ENCODE measurements around the gene OR52K2.
"Not testable (repeated sequence)": the region's sequence is repeated elsewhere in the genome, so short reads cannot be mapped to it uniquely, and the experiment has no call there.

Gene OR52K2

GRCh38 chr11:4448995-4449394, at the start of gene OR52K2:
Gene OR52K2 (plus strand): TSS chr11:4449295. CDS start chr11:4449340, 45 bp downstream.
- no peak within 1 kb of the TSS for H3K27ac Mint-ChIP-seq
- peaks cover under 1% of the 10 kb centered on the region for H3K36me3 Mint-ChIP-seq
- H3K27me3 Mint-ChIP-seq: no peaks in the 10 kb centered on the region
- H3K4me1 Mint-ChIP-seq: no peaks in the 10 kb centered on the region
- no peaks in the 10 kb centered on the region for H3K9me3 Mint-ChIP-seq
- H3K4me3 Mint-ChIP-seq: no peak within 1 kb of the TSS

- not testable (repeated sequence) for H3K4me1 Mint-ChIP-seq, H3K36me3 Mint-ChIP-seq, H3K9me3 Mint-ChIP-seq, H3K27ac Mint-ChIP-seq, H3K4me3 Mint-ChIP-seq, H3K27me3 Mint-ChIP-seq
These were observed 42.9 kb upstream of the OR52K2 start for GRCh38 chr11:4406206-4406605.

GRCh38 chr11:4416306-4416705, 32.8 kb upstream of the OR52K2 start:
- Mint-ChIP-seq H3K9me3 (no peaks in the 10 kb centered on the region), H3K27ac (no peak overlapping the region), H3K27me3 (no peaks in the 10 kb centered on the region), H3K4me3 (no peak overlapping the region), H3K36me3 (no peaks in the 10 kb centered on the region), H3K4me1 (no peaks in the 10 kb centered on the region)

DNA sequence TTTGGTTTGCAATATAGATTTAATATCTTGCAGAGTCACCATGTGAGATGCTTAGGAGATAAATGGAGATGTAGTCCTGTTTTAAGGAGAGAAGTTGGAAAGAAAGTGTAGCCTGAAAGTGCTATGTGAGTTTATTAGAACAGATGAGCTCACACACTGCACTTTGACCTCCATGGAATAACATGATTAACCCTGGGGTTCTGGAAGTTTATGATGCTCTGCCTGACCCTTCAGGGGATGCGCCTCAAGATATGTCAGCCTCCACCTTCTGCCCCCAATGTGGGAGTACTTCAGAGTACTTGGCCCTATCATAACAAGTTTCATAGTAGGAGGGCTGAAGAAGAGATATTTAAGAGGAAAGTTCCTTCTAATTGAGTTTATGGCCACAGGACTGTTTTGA, 32.3 kb upstream of the OR52K2 start:
- Mint-ChIP-seq H3K36me3 (no peaks in the 10 kb centered on the region), H3K4me3 (no peak overlapping the region)

DNA sequence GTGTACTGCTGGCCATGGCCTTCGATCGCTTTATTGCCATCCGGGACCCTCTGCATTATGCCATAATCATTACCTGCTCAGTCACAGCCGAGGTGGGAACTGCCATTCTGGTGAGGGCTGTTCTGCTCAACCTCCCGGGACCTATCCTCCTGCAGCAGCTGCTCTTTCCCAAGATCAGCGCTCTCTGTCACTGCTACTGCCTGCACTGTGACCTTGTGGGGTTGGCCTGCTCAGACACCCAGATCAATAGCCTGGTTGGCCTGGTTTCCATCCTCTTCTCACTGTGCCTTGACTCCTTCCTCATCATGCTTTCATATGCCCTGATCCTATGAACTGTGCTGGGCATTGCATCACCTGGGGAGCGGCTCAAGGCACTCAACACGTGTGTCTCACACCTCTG, 30.7 kb upstream of the OR52K2 start:
- Mint-ChIP-seq H3K36me3 (peaks cover under 1% of the 10 kb centered on the region), H3K4me3 (no peak overlapping the region), H3K4me1 (no peaks in the 10 kb centered on the region), H3K27ac (no peak overlapping the region), H3K27me3 (no peaks in the 10 kb centered on the region), H3K9me3 (peaks cover under 1% of the 10 kb centered on the region)

More for the DNA sequence above, 32.3 kb upstream of the OR52K2 start:
- Mint-ChIP-seq H3K4me1 (no peaks in the 10 kb centered on the region), H3K27ac (no peak overlapping the region), H3K27me3 (no peaks in the 10 kb centered on the region), H3K9me3 (no peaks in the 10 kb centered on the region)

DNA sequence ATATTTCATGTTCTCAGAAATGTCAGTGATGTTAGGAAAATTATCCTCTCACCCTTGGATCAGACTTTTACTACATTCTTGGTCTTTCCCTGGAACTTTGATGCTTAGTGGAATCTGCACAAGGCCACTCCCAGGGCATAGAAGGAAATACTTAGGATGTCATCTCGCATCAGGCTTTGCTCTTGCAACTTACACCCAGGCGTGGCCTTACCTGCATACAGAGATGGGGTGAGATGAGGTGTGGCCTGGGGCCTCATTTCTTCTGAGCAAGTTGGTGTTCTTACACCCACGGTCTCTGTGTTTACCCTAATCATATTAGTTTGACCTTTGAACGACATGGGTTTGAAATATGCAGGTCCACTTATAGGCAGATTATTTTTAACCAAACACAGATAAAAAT, 19.0 kb upstream of the OR52K2 start:
- H3K4me3 Mint-ChIP-seq: no peak overlapping the region
- H3K27me3 Mint-ChIP-seq: peaks cover 2% of the 10 kb centered on the region
- H3K27ac Mint-ChIP-seq: no peak overlapping the region
- H3K9me3 Mint-ChIP-seq: no peaks in the 10 kb centered on the region
- no peaks in the 10 kb centered on the region for H3K36me3 Mint-ChIP-seq
- no peaks in the 10 kb centered on the region for H3K4me1 Mint-ChIP-seq

DNA sequence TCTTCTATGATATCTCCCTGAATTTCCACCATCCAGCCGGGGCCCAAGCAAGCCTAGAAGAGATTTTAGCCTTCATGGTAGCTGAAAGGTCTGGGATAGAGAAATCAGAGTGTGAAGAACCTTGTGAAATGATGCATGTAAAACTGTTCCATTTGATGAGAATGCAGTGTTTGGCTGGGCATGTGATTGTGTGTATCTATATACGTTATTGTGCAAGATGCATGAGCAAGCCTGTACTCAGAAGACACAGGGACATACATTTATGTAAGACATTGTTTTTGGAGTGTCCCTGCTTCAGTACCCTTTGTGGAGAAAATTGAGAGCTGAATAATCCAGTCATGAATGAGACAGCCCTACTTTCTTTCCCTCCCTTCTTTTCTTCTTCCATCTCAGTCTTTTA, 15.2 kb upstream of the OR52K2 start:
- no peaks in the 10 kb centered on the region for H3K36me3 Mint-ChIP-seq
- no peak overlapping the region for H3K4me3 Mint-ChIP-seq
- H3K27ac Mint-ChIP-seq: no peak overlapping the region
- peaks cover 7% of the 10 kb centered on the region for H3K27me3 Mint-ChIP-seq
- no peaks in the 10 kb centered on the region for H3K4me1 Mint-ChIP-seq
- H3K9me3 Mint-ChIP-seq: no peaks in the 10 kb centered on the region

DNA sequence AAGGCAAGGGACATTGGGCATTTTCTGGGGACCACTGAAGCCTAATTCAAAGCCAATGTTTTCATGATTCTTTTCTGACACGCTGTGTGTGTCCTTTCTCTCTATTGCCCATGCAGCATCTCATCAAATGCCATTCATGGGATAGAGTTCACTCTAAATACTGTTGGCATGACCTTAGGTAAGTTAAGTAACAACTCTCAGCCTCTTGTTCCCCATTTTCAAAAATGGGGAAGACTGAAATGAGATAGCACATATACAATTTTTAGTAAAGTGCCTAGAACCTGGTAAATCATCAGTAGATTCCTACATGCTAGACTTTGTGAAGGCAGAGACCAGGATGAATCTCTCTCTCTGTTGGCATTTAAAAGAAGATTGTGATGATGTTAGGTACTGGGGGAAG, 12.7 kb upstream of the OR52K2 start:
- H3K4me1 Mint-ChIP-seq: no peaks in the 10 kb centered on the region
- peaks cover 7% of the 10 kb centered on the region for H3K27me3 Mint-ChIP-seq
- no peaks in the 10 kb centered on the region for H3K36me3 Mint-ChIP-seq
- no peak overlapping the region for H3K4me3 Mint-ChIP-seq
- no peaks in the 10 kb centered on the region for H3K9me3 Mint-ChIP-seq
- no peak overlapping the region for H3K27ac Mint-ChIP-seq

DNA sequence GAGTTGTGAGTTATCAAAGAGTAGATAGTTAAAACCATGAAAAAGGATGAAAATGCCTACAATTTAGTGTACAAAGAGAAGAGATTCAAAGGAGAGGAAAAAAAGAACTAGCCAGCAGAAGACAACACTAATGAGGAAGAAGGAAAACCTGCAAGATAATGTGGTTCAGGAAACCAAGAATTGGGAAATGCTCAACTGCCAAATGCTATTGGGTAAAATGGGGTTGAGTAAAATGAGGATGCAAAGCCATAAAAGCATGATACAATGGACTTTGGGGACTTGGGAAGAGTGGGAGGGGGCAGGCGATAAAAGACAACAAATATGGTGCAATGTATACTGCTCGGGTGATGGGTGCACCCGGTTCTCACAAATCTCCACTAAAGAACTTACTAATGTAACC, 7.6 kb upstream of the OR52K2 start:
- H3K27me3 Mint-ChIP-seq: peaks cover 5% of the 10 kb centered on the region
- no peak overlapping the region for H3K4me3 Mint-ChIP-seq
- no peak overlapping the region for H3K27ac Mint-ChIP-seq
- no peaks in the 10 kb centered on the region for H3K4me1 Mint-ChIP-seq
- no peaks in the 10 kb centered on the region for H3K9me3 Mint-ChIP-seq
- no peaks in the 10 kb centered on the region for H3K36me3 Mint-ChIP-seq

DNA sequence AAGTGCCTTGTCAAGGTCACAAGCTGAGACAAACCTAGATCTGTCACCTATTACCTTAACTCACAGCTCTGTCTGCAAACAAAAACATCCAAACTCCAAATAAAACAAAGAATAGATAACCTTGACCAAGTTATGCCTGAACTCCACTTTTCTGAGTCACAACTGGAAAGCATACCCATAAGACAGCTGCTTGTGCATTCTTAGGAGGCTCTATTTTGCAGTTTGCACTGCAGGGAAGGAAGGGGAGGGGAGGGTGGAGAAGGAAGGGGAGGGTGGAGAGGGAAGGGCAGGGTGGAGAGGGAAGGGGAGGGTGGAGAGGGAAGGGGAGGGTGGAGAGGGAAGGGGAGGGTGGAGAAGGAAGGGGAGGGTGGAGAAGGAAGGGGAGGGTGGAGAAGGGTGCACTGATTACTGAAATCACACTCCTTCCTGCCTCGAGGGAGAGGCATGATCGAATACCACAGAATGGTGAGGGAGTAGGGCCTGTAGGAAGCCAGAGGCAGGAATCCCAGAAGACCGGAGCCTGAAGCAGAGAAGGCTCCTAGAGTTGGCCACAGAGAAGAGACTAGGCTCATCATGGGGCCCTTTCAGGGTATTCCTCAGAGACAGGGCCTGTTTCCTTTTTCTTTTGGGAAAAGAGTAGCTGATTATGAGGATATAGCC, 5.7 kb upstream of the OR52K2 start:
- Mint-ChIP-seq H3K9me3 (no peaks in the 10 kb centered on the region), H3K4me1 (no peaks in the 10 kb centered on the region), H3K27me3 (peaks cover 2% of the 10 kb centered on the region), H3K27ac (no peak overlapping the region), H3K36me3 (no peaks in the 10 kb centered on the region), H3K4me3 (no peak overlapping the region)

- Mint-ChIP-seq H3K9me3 (no peaks in the 10 kb centered on the region), H3K4me1 (no peaks in the 10 kb centered on the region), H3K36me3 (peaks cover 3% of the 10 kb centered on the region), H3K27ac (no peak overlapping the region), H3K27me3 (peaks cover 5% of the 10 kb centered on the region), H3K4me3 (no peak overlapping the region)
These were observed 4.0 kb downstream of the OR52K2 start for GRCh38 chr11:4453118-4453517.

- Mint-ChIP-seq H3K36me3 (peaks cover 3% of the 10 kb centered on the region), H3K4me1 (no peaks in the 10 kb centered on the region), H3K27ac (no peak overlapping the region), H3K4me3 (no peak overlapping the region), H3K9me3 (no peaks in the 10 kb centered on the region), H3K27me3 (peaks cover 5% of the 10 kb centered on the region)
These were observed 4.9 kb downstream of the OR52K2 start for GRCh38 chr11:4454021-4454420.

DNA sequence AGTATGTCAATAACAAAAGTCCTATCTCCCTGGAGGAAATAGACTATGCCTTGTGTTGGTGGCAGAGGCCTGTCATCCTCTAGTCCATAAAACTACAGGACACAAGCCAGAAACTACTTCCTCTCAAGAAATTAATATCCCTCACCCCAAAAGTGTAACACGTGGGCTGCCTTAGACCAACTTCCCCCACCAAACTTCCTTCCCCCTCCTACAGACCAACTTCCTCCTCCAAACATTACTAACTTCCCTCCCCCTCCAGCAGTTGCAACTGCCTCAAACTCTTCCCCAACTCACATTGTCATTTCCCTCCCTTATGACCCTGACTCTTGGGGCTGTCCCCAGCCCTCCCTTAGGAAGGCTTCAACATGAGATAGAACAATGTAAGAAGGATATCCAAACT, 6.3 kb downstream of the OR52K2 start:
- Mint-ChIP-seq H3K36me3 (peaks cover 3% of the 10 kb centered on the region), H3K4me1 (no peaks in the 10 kb centered on the region), H3K9me3 (no peaks in the 10 kb centered on the region), H3K27me3 (peaks cover 8% of the 10 kb centered on the region), H3K27ac (no peak overlapping the region), H3K4me3 (no peak overlapping the region)

DNA sequence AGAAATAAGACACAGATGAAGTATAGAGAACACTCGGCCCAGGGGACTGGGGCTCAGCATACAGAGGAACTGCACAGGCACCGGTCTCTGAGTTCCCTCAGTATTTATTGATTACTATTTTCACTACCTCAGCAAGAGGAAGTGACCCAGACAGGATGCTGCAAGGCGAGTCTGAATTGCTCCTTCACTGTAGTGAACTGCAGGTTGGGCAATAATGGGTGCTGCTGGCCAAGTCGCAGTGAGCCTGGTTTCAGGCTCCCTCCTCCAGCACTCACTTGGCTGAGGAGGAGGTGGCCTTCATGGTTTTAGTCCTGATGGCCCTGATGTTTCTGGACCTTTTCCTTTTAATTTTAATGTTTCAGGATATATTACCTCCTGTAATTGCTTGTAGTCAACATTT, 10.4 kb downstream of the OR52K2 start:
- Mint-ChIP-seq H3K27me3 (peaks cover 14% of the 10 kb centered on the region), H3K27ac (no peak overlapping the region), H3K4me1 (no peaks in the 10 kb centered on the region), H3K36me3 (peaks cover 2% of the 10 kb centered on the region), H3K9me3 (peaks cover 5% of the 10 kb centered on the region), H3K4me3 (no peak overlapping the region)

DNA sequence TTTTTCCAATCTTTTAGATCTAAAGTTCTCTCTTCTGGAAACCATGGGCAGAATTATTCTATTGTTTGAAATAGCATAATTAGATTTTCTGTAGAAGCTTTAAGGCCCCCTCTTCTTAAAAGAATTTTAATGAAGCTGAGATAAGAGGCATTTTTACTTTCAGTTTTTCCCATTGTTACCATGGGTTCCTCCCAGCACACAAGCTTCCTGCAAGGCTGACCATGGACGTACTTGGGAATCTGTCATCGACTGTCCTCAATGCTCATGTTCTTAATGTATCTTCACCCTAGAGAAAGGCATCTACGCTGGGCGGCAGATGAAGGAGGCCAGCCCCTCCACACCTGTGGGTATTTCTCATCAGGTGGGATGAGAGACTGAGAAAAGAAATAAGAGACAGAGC, 11.1 kb downstream of the OR52K2 start:
- H3K36me3 Mint-ChIP-seq: peaks cover 2% of the 10 kb centered on the region
- peaks cover 16% of the 10 kb centered on the region for H3K27me3 Mint-ChIP-seq
- no peak overlapping the region for H3K27ac Mint-ChIP-seq

GRCh38 chr11:4464216-4465159, 15.4 kb downstream of the OR52K2 start:
- Mint-ChIP-seq H3K27me3 (peaks cover 11% of the 10 kb centered on the region), H3K36me3 (peaks cover 2% of the 10 kb centered on the region), H3K4me1 (no peaks in the 10 kb centered on the region), H3K9me3 (peaks cover 10% of the 10 kb centered on the region), H3K4me3 (no peak overlapping the region), H3K27ac (no peak overlapping the region)

More for the DNA sequence above, 11.1 kb downstream of the OR52K2 start:
- Mint-ChIP-seq H3K9me3 (peaks cover 10% of the 10 kb centered on the region), H3K4me1 (no peaks in the 10 kb centered on the region), H3K4me3 (no peak overlapping the region)
